Mucosa of descending colon (tissue), 3 donors: ENCODE data around the gene BCKDHA. TPM values are rescaled to one million over a fixed set of nuclear protein-coding genes. Genes with fewer than 3 reads are reported as not detected.

Experiments
- ATAC-seq: fragments of 200-7000 bp; cut with Tn5 transposase; one replicate; pipeline ENCODE4 v1.9.1; 2020; ENCODE audit warnings: mild to moderate bottlenecking, moderate library complexity
- DNase-seq, 3 donors: peaks; one replicate each; pipeline ENCODE4 v3.0.0-alpha.2; 2020
- H3K36me3 ChIP-seq: fragments of 200-600 bp; one replicate; pipeline ENCODE4 v1.8.0; 2021; ENCODE audit warnings: low read depth, mild to moderate bottlenecking
- H3K4me1 ChIP-seq: fragments of 200-600 bp; one replicate; pipeline ENCODE4 v1.8.0; 2021; ENCODE audit warnings: low read depth, mild to moderate bottlenecking
- H3K4me3 ChIP-seq: fragments of 200-600 bp; one replicate; pipeline ENCODE4 v1.8.0; 2021; ENCODE audit warnings: mild to moderate bottlenecking
- H3K9me3 ChIP-seq: fragments of 200-600 bp; one replicate; pipeline ENCODE4 v1.8.0; 2021; ENCODE audit warnings: mild to moderate bottlenecking
- intact Hi-C, 2 donors: fragments of 100-400 bp; cut with DNase I in 1 of 2; cut with micrococcal nuclease in 1 of 2; formaldehyde crosslinking; loops; one replicate each; pipeline versions ENCODE4 v1.11.0 to v1.11.1; 2022; cut with DNase I, micrococcal nuclease
- total RNA-seq, 3 donors: library from RNA; stranded (reverse); fragmentation: NEBNext Ultra II Directional in 2 of 3; extraction: Animal tissue kit (Norgen Biotek cat#: 25700) in 2 of 3; gene quantifications; one replicate each; pipeline versions ENCODE4 v1.2.1 to v1.2.4, GENCODE V29; 2021 to 2023
- TF ChIP-seq, protein P1 (sequence below): fragments of 200-600 bp; IDR thresholded peaks from one replicate; pipeline ENCODE4 v1.8.0; 2022; ENCODE audit warnings: antibody characterized with exemption, mild to moderate bottlenecking
- donor health status: DM: no; HTN: no; CAD: no; lungs with moderate emphysema.
- donor health status: DM: no; HTN: no; CAD: no.
- donor health status: DM: no; HTN: yes; CAD: no.

The BCKDHA gene
- total RNA-seq, 3 donors from 2014 or later = 16.6 to 22.5 (median 17.3) TPM

DNA sequence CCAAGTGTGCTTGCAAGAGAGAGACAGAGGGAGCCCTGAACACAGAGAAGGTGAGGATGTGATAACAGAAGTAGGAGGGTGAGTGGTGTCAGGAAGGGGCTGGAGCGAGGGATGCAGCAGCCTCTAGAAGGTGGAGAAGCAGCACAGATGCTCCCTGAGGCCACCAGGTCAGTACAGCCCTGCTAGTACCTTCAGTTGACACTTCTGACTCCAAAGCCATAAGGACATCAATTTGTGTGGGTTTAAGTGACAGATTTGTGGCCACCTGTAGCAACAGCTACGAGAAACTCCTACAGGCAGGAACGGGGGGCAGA lies 52.2 kb downstream of the BCKDHA start:
- no peak overlapping the region for H3K4me3 ChIP-seq
- intact Hi-C loops = loop anchor here (5.0 to 10.0 kb wide), 2 partner anchors 115 to 122 kb away; no protein-coding TSS in a partner anchor
- no peaks in the 10 kb centered on the region for H3K4me1 ChIP-seq
- TF ChIP-seq, protein P1, sequence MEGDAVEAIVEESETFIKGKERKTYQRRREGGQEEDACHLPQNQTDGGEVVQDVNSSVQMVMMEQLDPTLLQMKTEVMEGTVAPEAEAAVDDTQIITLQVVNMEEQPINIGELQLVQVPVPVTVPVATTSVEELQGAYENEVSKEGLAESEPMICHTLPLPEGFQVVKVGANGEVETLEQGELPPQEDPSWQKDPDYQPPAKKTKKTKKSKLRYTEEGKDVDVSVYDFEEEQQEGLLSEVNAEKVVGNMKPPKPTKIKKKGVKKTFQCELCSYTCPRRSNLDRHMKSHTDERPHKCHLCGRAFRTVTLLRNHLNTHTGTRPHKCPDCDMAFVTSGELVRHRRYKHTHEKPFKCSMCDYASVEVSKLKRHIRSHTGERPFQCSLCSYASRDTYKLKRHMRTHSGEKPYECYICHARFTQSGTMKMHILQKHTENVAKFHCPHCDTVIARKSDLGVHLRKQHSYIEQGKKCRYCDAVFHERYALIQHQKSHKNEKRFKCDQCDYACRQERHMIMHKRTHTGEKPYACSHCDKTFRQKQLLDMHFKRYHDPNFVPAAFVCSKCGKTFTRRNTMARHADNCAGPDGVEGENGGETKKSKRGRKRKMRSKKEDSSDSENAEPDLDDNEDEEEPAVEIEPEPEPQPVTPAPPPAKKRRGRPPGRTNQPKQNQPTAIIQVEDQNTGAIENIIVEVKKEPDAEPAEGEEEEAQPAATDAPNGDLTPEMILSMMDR = no peak
- H3K9me3 ChIP-seq = no peaks in the 10 kb centered on the region
- no peaks in the 10 kb centered on the region for H3K36me3 ChIP-seq
- DNase-seq = no peak
- no peak for ATAC-seq

GRCh38 chr19:41452584-41453275 lies 55.1 kb downstream of the BCKDHA start:
- ATAC-seq (no peak), DNase-seq (no peak)
- H3K4me1 ChIP-seq = no peaks in the 10 kb centered on the region
- no peaks in the 10 kb centered on the region for H3K36me3 ChIP-seq
- intact Hi-C loops = loop anchor here in 1 of 2 donors (10.0 kb wide), 1 partner anchor 112 kb away; no protein-coding TSS in a partner anchor
- no peak overlapping the region for H3K4me3 ChIP-seq
- TF ChIP-seq, protein P1 = no peak
- no peaks in the 10 kb centered on the region for H3K9me3 ChIP-seq

DNA sequence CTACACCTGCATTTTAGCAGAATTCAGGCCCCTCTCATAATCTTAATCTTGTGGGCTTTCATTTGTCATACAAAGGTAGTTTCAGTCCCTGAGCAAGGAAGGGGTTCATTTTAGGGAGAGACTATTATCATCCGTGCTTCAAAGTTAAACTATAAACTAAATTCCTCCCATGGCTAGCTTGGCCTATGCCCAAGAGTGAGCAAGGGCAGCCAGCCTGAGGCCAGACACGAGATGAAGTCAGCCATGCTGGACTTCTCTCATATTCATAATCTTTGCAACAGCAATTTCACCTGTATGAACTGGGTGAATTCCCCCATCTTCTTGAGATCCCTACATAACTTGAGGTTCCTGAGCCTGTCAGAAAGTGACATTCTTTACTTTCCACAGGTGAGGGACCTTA lies 58.3 kb downstream of the BCKDHA start:
- intact Hi-C loops = loop anchor here in 1 of 2 donors (10.0 kb wide), 1 partner anchor 109 kb away; no protein-coding TSS in a partner anchor
- TF ChIP-seq, protein P1 = no peak
- H3K4me3 ChIP-seq = no peak overlapping the region
- ATAC-seq (no peak), DNase-seq (no peak)
- no peaks in the 10 kb centered on the region for H3K9me3 ChIP-seq
- H3K36me3 ChIP-seq = no peaks in the 10 kb centered on the region
- no peaks in the 10 kb centered on the region for H3K4me1 ChIP-seq

DNA sequence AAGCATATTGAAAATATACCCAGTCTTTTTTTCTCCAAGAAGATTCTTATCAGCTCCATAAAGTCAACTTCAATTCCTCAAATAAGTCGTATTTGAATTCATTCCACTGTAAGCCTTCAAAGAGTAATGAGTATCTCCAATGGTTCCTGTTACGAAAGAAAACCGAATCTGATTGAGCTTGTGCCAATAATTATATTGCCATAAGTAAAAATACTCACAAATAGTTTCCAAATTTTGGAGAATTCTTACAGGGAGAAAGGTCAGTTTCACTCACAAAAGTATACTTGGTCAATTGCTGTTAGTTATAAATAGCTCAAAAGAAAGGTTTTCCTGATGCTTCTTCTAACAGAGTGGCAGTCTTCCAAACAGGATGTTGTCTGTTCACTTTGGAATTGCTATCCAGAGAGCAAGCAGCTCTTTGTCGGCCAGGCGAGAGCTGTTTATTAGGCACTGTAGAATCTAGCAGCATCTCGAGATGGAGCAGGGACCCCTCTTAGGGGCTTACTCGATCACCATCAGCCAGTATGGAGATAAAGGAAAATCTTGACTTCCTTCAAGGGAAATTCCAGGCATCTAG lies 58.8 kb downstream of the BCKDHA start:
- ATAC-seq = no peak
- no peak for DNase-seq
- H3K36me3 ChIP-seq = no peaks in the 10 kb centered on the region
- no peak overlapping the region for H3K4me3 ChIP-seq
- no peaks in the 10 kb centered on the region for H3K9me3 ChIP-seq
- H3K4me1 ChIP-seq = no peaks in the 10 kb centered on the region
- TF ChIP-seq, protein P1 = no peak
- intact Hi-C loops = loop anchor here in 1 of 2 donors (10.0 kb wide), 1 partner anchor 108 kb away; no protein-coding TSS in a partner anchor

GRCh38 chr19:41457241-41457640 lies 59.6 kb downstream of the BCKDHA start:
- DNase-seq = no peak
- no peaks in the 10 kb centered on the region for H3K36me3 ChIP-seq
- TF ChIP-seq, protein P1 = no peak
- no peaks in the 10 kb centered on the region for H3K4me1 ChIP-seq
- peak; percentile 18 for ATAC-seq
- H3K4me3 ChIP-seq = no peak overlapping the region
- intact Hi-C loops = loop anchor here in 1 of 2 donors (10.0 kb wide), 1 partner anchor 108 kb away; no protein-coding TSS in a partner anchor
- H3K9me3 ChIP-seq = no peaks in the 10 kb centered on the region
